ENCODE data around the gene KIRREL3. TPM values are rescaled to one million over a fixed set of nuclear protein-coding genes. Genes with fewer than 3 reads are reported as not detected.

KIRREL3 gene
- total RNA-seq (2022; extraction: Qiagen RNA extraction) = 9.2 to 11.0 TPM (median 10.4 TPM) in 5 replicates

DNA sequence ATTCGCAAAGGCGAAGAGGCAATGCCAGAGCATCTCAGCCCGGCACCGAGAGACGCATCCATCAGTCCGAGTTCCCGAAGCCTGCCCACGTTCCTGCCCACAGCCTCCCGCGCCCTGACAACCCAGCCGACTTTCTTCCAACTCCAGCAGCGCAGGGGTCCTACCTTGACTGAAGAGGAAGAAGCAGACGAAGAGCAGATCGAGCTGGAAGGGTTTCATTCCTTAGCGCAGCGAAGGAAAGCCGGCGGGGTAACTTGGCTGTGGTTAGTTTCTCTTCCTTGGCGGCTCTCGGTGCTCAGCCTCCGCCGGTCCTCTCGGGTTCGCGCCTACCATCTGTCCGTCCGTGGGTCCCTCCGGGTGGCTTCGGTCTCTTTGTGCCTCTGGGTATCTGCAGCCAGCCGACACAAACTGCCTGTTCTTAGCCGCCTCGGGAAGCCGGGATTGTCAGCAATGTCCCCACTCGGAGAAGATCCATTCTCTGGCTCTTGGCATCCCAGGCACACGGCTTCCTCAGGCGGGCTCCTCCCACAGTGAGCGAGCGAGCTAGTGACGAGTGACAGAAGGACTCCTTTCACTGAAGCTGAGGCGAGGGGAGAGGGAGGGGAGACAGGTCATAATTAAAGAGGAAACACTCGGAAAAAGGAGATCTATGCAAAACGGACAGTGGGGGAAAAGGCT, at the start of gene KIRREL3:
KIRREL3 (minus strand) TSS at position 480 of the 678 bp plus-strand sequence.

